ENCODE results near the gene PLXDC2.

Gene PLXDC2

DNA sequence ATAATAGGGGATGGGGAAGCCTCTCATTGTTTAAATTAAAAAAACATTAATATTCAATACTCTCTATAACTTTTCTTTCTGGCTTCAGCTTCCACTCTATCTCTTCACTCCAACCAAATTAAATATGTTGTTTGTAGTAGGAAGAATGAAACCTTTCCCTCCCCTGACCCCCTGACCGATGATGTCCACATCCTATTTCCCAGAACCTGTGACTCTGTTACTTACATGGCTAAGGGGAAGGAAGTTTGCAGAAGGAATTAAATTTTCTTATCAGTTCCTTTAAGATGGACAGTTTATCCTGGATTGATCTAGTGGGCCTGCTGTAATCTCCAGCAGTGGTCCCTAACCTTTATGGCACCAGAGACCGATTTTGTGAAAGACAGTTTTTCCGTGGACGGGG is 130.0 kb downstream of the PLXDC2 start:
- no peak for DNase-seq

DNA sequence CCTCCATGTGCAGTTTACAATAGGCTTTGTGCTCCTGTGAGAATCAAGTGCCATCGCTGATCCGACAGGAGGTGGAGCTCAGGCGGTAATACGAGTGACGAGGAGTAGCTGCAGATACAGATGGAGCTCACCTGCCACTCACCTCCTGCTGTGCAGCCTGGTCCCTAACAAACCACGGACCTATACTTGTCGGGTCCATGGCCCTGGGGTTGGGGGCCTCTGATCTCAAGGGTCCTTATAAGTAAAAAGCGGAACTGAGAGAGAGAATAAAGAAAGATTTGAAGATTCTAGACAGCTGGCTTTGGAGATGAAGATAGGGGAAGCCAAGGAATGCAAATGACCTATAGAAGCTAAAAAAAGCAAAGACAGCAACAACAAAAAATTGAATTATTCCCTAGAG is 130.6 kb downstream of the PLXDC2 start:
- no peak for DNase-seq

- DNase-seq: no peak
These were observed 131.0 kb downstream of the PLXDC2 start for GRCh38 chr10:19947215-19947614.

DNA sequence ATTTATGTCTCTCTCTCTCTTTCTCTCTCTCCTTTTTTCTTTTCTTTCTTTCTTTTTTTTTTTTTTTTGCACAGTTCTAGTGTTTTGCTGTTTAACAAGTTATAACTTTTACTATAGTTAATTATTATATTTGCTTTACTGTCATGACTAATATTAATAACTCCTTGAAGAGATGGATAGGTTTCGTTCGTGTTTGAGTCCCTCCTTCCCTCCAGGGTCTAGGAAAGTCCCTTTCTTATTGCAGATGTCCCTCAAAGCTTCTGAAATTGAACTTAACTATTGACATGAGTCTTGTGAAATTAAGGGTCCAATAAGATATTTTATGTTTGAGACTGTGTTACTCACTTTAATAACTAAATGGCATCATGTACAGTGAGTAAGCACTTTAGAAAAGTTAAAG is 131.4 kb downstream of the PLXDC2 start:
- DNase-seq: no peak

GRCh38 chr10:19952224-19953010 is 136.2 kb downstream of the PLXDC2 start:
- DNase-seq: no peak

DNA sequence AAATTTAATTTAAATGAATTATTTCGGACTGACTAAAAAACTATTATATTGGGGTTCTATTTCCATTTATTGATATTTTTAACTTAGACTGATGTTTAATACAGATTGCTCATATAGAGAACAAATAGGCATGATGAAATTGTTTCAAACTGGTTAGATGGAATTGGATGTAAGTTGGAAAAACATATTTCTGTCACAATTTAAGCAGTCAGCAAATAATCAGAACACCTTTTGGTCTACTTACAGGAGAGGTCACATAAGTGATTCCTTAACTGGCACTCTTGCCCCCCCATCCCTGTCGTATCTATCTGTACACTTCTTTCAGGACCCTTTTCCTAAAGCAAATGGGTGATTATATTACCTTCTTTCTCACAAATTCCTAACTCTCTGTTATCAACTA is 138.4 kb downstream of the PLXDC2 start:
- DNase-seq: no peak

- DNase-seq: no peak
These were observed 140.3 kb downstream of the PLXDC2 start for GRCh38 chr10:19956516-19957032.

DNA sequence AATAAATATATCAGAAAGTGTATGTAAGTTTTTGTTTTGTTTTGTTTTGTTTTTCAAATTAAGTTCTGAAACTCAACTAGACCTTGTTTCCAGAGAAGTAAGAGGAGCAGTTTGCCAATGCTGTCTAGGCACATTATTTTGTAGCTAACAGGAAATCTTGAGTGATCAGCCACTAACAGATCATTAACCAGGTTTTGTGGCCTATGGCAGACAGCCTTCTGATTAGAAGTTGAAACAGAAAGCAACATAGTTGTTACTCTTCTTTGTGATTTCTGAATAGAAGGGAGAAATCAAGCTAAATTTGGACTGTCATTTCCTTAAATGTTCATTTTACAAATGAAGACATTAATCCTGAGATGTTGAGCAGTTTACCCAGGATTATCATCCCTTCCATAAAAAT is 142.6 kb downstream of the PLXDC2 start:
- no peak for DNase-seq

- DNase-seq: no peak
These were observed 145.1 kb downstream of the PLXDC2 start for GRCh38 chr10:19961076-19962053.

DNA sequence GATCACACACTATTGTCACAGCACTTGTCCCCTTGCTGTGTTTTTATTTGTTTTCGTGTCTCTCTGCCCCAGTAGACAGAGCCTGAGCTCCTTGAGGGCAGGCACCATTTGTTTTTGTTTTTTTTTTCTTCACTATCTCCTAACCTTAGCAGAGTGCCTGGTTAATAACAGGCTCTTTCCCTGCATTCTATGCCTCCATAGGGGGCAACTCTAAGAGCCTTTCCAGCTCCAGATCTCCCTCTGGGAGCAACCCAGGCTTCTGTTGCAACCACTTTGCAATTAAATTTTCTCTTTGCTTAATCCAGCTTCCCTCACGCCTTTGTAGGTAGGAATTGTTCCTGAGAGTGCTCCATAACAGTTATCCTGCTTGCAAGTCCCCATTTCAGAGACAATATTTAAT is 148.4 kb downstream of the PLXDC2 start:
- no peak for DNase-seq

DNA sequence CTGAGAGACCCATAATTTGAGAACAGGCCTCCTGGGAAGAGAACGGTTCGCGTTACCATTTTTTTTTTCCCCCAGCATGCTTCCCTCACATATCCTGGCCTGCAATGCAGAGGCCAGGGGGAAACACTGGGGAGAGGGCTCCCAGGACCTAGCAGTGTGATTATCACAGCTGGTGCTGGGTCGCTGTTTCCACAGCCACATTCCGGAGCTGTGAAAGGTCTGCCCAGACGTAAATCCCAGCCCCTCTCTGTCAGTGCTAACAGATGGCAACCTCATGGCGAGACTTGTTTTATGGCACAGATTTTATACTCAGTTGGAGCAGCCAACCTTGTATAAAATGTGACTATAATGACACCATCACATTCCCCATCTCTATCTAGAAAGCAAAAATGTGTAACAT is 150.5 kb downstream of the PLXDC2 start:
- no peak for DNase-seq

GRCh38 chr10:19967981-19968380 is 151.7 kb downstream of the PLXDC2 start:
- DNase-seq: no peak

DNA sequence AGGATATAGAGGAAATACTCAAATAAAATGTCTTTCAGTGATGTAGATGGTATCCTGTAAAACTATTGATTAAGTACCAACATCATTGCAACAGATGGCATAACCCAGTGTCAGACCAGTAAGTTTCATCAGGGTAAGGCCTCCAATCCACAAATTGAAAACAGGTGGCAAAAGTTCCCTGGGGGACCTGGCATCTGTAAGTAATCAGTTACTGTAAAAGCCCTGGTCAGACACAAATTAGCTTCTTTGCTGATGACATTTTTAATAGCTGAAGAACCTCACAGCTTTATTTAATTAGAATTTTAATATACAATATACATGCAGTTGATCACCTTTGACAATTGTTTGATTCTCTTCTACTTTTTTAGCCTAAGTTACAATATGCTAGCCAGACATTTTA is 152.5 kb downstream of the PLXDC2 start:
- DNase-seq: no peak

DNA sequence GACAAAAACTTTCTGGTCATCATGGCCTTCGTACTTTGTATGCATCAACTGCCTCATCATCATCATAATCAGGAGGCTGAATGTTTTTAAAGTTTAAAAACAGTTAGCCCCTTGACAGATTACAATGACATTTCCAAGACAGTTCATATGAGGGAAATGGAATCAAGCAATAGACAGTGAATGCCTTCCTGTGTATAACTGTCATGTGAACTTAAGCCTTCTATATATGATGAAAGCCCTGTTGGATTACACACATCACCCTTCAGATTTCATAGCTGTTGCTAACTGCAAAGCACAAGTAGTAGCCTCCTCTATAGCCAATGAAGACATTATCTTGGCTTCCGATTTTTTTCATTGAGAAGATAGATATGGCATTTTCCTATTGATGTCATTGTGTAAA is 154.0 kb downstream of the PLXDC2 start:
- DNase-seq: no peak

- no peak for DNase-seq
These were observed 154.5 kb downstream of the PLXDC2 start for GRCh38 chr10:19970717-19971116.

GRCh38 chr10:19971343-19972052 is 155.3 kb downstream of the PLXDC2 start:
- DNase-seq: no peak

DNA sequence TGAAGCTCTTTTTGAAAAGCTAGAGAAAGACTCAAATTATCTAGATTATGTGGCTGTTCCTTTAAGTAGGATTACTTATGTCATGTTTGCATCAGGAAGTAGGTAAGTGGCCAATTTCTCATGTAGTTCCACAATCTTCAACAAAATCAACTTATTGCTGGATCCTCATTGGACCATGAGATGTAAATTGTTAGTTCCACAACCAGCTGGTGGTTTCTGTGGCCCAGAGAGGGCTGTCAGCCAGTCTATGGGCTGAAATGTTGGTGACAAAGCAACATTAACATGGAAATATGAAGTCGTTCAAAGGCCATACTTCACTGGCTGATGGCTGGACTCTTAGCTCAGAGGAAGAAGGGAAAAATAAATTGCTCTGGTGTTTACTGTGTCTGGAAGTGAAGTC is 157.9 kb downstream of the PLXDC2 start:
- no peak for DNase-seq

- DNase-seq: no peak
These were observed 158.3 kb downstream of the PLXDC2 start for GRCh38 chr10:19974554-19974953.

GRCh38 chr10:19977097-19977521 is 160.9 kb downstream of the PLXDC2 start:
- no peak for DNase-seq

- no peak for DNase-seq
These were observed 163.4 kb downstream of the PLXDC2 start for GRCh38 chr10:19979628-19980027.

GRCh38 chr10:19983880-19984565 is 167.8 kb downstream of the PLXDC2 start:
- DNase-seq: no peak

- no peak for DNase-seq
These were observed 169.5 kb downstream of the PLXDC2 start for GRCh38 chr10:19985745-19986144.
